ENCODE results near the gene NEURL1B.
"Not testable (repeated sequence)": the region's sequence is repeated elsewhere in the genome, so short reads cannot be mapped to it uniquely, and the experiment has no call there.

Gene NEURL1B

DNA sequence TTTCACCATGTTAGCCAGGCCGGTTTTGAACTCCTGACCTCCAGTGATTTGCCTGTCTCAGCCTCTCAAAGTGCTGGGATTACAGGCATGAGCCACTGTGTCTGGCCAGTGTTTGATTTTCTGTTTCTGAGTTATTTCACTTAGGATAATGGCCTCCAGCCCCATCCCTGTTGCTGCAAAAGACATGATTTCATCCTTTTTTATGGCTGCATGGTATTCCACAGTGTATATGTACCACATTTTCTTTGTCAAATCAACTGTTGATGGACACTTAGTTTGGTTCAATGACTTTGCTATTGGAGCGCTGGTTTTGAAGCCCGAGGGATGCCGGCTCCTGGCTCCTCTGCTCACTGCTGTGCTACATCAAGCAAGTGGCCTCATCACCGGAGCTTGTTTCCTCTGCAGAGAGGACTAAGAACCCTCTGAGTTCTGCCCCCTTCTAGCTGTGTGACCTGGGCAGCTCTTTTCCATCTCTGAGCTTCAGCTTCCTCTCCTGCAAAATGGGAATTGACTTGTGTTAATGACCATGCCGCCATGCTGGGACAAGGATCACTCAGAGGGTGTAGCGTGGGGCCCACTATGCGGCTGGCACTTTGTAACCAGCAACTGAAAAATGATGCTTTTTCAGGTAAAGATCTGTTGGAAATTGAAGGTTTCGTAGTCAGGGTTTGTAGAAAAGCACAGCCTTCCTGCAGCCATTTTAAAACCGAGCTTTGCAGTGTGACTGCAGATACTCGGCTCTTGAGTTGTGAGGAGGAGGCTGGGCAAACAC is 4.6 kb upstream of the NEURL1B start:
- no peak for DNase-seq

- no peak for DNase-seq
Observed at GRCh38 chr5:172637110-172637580, 3.9 kb upstream of the NEURL1B start.

GRCh38 chr5:172637740-172638139 is 3.3 kb upstream of the NEURL1B start:
- no peak for DNase-seq

GRCh38 chr5:172638209-172638768 is 2.8 kb upstream of the NEURL1B start:
- DNase-seq = no peak

DNA sequence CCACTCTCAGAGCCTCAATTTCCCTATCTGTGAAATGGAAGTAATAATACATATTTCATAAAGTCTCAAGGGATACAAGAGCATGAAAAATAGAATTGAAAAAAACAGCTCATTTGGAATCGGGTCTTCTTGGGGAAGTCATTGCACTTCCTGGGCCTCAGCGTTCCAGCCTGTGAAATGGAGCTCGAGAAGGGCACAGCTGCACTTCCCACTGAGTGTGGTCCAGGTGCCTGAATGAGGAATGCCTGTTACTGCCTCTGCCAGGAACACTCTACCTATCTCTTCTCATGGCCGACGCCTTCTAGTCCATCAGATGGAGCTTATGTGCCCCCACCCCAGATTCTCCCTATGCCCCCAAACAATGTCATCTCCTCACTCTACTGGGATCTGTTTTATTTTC is 924 bp upstream of the NEURL1B start:
- DNase-seq = no peak

DNA sequence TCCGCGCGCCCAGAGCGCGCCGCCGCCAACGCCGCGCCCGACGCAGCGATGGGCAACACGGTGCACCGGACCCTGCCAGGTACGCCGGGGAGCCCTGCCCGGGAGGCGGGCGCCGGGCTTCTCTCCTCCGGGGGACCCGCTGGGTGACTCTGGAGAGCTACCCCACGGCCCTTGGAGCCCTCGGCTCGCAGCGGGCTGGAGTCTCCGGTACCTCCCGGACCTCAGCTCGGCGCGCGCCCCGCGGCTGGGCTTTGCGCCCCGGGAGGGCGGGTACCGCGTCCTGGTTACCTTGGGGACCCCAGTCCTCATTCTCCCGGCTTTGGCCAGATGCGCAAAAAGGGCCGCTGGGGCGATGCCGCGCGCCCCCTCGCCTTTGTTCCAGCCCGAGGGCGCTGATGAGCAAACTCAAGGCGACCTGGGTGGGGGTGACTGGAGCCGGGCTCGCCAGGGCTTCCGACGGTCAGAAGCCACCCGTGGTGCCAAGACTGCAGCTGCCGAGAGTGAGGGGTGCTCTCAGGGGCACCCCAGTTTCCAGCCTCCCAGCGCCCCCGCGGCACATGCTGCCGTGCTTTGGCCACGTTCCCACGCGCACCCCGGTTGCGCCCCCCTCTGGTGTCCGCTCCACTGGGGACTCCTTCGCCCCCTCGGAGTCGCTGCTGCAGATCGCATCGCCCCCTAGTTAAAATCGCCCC is 442 bp downstream of the NEURL1B start:
- no peak for DNase-seq

- DNase-seq = no peak
Observed at GRCh38 chr5:172642051-172642409, 967 bp downstream of the NEURL1B start.

DNA sequence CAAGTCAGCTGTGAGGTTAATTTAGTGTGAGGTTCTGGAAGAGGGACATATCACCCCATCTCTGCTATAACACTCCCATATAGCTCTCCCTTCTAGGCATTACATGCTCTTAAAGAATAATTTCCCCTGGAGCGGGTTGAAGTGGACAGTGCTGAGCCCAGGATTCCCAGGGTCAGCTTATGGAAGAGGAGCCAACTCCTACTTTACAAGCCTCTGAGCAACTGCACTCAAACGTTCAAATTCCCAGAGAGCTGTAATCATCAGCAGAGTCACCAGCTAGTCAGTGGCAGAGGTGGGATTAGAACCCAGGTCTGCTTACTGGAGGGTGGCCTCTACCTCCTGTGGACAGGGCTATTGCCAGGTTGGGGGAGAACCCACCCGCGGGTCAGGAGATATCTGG is 1.4 kb downstream of the NEURL1B start:
- no peak for DNase-seq

DNA sequence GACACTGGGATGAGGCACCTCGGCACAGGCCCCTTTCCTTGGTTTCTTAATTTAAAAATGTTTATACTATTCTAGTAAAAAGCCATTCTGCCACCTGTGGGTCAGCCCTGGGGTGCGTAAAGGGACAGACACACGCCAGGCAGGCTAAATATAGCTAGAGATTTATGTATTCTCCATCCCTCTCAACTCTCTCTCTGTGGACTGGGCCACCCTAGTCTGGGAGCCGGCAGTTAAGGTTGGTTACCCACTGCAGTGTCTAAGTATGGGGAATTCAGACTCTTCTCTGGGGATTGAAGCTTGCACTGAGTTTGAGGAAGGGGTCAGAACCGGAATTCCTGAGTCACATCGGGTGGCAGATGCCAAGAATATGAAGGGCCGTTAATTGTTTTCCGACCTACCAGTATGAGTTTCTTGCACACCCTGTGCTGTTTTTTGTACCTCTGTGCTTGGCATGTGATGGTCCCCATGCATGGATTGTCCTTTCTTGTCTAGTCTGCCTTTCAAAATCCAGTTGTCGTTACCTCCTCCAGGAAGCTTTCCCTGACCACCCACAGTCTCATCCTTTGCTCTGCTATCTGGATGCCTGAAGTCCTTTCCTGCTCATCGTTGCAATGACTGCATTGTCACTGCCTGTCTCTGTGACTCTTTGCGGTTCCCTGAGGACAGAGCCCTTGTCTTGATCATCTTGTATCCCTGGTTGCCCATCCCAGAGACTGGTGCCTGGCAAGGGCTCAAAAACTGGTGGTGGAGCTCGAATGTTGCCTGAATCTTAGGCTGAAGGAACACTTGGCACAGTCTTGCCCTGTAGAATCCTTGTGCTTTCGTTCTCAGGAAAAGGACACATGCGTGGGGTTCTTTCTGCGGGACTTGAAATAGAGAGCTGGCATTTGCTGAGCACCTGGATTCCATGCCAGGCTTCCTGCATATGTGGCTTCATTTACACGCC is 2.1 kb downstream of the NEURL1B start:
- DNase-seq = no peak

- no peak for DNase-seq
Observed at GRCh38 chr5:172644266-172644665, 3.2 kb downstream of the NEURL1B start.

DNA sequence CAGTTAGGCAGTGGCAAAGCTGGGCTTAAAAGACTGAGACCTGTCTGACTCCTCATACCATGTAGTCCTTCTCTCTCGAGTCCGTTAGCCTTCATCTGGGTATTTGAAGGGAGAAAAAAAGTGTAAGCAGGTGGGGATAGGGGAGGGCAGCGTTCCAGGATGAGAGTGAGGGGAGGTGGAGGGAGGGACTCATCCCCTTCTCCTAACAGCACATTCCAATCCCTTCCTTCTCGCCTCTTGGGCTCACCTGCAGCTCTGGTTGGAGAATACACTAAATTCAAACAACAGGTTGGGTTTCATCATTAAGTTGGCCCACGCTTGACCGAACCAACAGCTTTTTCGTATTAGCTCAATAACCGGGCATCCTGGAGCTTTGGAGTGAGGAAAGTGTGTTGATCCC is 3.6 kb downstream of the NEURL1B start:
- no peak for DNase-seq

- DNase-seq = no peak
Observed at GRCh38 chr5:172645271-172646055, 4.4 kb downstream of the NEURL1B start.

DNA sequence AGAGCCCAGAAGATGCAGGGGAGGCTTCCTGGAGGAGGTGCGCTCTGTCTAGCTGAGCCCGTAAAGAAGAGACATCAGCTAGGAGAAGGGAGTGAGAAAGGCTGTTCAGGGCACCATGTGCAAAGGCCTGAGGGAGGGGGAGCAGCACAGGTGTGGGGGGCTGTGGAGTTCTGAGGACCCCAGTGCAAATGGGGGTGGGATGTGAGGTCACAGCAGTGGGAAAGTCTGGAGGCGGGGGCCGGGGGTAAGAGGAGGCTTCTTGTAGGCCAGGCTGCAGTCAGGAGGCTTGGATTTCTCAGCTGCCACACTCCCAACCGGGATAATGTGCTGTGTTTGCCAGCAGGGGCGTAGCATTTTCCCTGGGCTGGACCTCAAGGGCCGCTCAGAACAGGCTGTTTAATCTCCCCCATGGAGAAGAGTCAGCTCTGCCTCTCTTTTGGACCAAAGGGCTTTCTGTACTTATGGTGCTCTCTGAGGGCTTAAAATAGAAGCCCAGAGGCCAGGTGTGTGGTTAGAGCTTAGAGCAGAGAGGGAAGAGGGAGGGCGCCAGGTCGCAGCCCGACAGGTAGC is 5.7 kb downstream of the NEURL1B start:
- no peak for DNase-seq

- DNase-seq = no peak
Observed at GRCh38 chr5:172647352-172648012, 6.4 kb downstream of the NEURL1B start.

DNA sequence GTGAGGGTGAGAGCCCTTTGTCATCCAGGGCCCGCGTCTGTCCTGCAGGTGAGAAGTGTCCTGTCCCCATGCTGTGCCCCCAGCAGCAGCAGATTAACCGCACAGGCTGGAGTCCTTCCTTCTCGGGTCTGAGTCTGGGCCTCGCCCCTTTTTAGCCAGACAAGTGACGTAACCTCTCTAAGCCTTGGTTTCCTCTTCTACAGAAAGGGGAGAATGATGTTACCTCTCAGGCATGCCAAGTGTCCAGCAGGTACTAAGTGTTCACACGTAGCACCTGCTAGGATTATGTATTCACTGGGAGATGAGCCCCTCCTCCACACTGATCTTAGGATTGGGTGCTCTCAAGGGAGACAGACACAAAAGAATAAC is 6.9 kb downstream of the NEURL1B start:
- no peak for DNase-seq

DNA sequence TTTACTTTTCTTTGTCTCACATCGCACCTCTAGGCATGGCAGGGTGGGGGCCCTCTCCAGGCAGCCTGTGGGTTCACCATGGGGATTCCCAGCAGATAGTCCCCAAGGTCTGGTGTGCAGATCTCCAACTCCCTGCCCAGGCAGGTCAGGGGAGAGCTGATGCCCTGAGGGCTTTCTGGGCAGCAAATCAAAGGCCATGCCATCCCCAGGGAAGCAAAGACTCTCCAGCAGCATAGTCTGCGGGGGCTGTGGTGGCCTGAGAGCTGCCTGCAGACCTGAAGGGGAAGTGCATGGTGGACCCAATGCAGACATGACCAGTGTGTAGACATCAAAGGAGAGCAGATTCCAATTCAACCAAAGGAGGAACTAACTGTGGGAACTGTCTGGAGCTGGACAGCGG is 7.7 kb downstream of the NEURL1B start:
- DNase-seq = no peak

GRCh38 chr5:172656496-172656895 is 15.4 kb downstream of the NEURL1B start:
- not testable (repeated sequence) for DNase-seq

DNA sequence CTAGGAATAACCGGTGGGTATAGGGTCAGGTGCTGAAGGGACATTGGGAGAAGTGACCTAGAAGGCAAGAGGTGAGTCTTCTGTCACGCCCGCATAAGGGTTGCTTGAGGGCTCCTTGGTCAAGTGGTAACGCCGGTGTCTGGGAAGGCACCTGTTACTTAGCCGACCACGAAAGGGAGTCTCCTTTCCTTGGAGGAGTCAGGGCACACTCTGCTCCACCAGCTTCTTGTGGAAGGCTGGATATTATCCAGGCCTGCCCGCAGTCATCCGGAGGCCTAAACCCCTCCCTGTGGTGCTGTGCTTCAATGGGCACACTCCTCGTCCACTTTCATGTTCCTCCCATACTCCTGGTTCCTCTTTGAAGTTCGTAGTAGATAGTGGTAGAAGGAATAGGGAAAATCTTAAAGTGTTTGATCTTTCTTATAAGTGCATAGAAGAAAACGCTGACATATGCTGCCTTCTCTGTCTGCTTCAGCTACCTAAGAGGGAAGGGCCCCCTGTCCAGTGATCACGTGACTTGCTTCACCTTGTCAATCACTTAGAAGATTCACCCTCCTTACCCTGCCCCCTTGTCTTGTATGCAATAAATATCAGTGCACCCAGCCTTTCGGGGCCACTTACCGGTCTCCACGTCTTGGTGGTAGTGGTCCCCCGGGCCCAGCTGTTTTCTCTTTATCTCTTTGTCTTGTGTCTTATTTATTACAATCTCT is 16.6 kb downstream of the NEURL1B start:
- DNase-seq = not testable (repeated sequence)

- no peak for DNase-seq
Observed at GRCh38 chr5:172658391-172658790, 17.3 kb downstream of the NEURL1B start.

DNA sequence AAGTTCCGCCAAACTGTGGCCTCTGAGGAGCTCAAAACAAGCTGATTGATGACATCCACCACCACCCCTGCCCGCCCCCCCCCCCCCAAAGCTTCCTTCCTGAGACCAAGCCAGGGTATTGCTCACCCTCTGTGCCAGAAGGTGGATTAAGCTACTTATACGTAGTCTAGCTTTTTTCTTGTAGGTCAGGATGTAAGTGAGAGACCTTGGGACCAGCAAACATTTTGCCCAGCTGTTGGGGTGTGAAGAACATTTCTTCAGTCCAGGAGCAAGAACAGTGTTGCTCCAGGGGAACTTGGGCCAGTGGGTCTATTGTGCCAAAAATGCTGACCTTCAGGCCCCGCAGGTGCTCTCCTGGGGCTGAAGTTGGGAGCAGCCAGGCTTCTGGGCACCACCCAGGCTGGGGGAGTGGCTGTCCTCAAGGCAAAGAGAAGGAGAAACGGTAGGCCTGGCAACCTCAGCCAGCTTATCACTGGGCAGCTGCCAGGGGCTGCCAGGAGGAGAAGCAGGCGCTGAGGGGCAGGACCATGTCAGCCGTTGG is 18.0 kb downstream of the NEURL1B start:
- no peak for DNase-seq

DNA sequence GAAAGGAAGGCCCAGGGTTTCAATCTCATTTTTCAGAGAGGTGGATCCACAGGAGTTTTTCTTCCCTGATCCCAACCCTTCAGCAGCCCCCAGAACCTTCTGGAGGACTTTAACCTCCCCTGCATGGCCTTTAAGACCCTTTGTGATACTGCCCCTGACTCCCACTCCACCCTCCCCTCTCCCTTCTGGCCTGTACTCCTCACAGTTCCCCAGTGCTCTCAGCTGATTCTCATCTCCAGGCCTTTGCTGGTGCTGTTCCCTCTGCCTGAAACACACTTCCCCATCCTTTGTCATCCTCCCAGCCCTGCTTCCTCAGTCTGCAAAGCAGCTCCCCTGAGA is 18.5 kb downstream of the NEURL1B start:
- no peak for DNase-seq

Data from NCI-H1930 (cell line).